ENCODE results near the gene ANXA1. TPM values are rescaled to one million over a fixed set of nuclear protein-coding genes. Genes with fewer than 3 reads are reported as not detected.

ANXA1 gene
- total and polyA plus RNA-seq, 9 donors, result 67.5 to 472 (median 110) TPM

DNA sequence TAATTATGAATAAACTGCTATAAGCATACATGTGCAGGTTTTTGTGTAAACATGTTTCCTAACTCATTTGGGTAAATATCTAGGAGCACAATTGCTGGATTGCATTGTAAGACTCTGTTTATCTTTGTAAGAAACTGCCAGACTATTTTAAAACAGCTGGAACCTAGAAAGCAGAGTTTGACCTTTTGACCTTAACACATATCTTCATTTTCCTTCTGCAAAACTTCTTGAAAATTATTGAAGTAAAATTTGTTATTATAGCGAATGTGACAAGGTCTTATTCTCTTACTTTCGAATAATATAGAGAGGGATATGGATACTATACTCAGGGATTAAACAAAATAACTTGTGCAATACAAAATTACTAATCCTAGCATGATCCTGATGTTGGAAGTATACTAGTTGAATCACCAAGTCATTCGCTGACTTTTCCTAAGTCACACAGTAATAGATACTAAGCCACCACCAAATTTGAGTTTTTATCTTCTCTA is 3.2 kb upstream of the ANXA1 start:
- WGBS, 3 donors, result 81 to 86% (median 81%) methylated on average over 3 of the region's 3 CpGs
- DNase-seq, result no peak
- H3K4me1 ChIP-seq (ENCODE audit: insufficient read depth), result peaks cover 1% of the 10 kb centered on the region
- H3K27ac ChIP-seq, result no peak overlapping the region
- TF ChIP-seq, protein P1, sequence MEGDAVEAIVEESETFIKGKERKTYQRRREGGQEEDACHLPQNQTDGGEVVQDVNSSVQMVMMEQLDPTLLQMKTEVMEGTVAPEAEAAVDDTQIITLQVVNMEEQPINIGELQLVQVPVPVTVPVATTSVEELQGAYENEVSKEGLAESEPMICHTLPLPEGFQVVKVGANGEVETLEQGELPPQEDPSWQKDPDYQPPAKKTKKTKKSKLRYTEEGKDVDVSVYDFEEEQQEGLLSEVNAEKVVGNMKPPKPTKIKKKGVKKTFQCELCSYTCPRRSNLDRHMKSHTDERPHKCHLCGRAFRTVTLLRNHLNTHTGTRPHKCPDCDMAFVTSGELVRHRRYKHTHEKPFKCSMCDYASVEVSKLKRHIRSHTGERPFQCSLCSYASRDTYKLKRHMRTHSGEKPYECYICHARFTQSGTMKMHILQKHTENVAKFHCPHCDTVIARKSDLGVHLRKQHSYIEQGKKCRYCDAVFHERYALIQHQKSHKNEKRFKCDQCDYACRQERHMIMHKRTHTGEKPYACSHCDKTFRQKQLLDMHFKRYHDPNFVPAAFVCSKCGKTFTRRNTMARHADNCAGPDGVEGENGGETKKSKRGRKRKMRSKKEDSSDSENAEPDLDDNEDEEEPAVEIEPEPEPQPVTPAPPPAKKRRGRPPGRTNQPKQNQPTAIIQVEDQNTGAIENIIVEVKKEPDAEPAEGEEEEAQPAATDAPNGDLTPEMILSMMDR (IDR thresholded peaks at IDR 0.05), result no peak
- no peak for TF ChIP-seq EP300 (IDR thresholded peaks at IDR 0.05)
- TF ChIP-seq POLR2A (IDR thresholded peaks at IDR 0.05), result no peak
- H3K4me3 ChIP-seq, result no peak overlapping the region
- intact Hi-C loops (cut with DNase I), result no loop called here
- H3K9me3 ChIP-seq, result no peaks in the 10 kb centered on the region
- no peaks in the 10 kb centered on the region for H3K27me3 ChIP-seq
- no peaks in the 10 kb centered on the region for H3K36me3 ChIP-seq

DNA sequence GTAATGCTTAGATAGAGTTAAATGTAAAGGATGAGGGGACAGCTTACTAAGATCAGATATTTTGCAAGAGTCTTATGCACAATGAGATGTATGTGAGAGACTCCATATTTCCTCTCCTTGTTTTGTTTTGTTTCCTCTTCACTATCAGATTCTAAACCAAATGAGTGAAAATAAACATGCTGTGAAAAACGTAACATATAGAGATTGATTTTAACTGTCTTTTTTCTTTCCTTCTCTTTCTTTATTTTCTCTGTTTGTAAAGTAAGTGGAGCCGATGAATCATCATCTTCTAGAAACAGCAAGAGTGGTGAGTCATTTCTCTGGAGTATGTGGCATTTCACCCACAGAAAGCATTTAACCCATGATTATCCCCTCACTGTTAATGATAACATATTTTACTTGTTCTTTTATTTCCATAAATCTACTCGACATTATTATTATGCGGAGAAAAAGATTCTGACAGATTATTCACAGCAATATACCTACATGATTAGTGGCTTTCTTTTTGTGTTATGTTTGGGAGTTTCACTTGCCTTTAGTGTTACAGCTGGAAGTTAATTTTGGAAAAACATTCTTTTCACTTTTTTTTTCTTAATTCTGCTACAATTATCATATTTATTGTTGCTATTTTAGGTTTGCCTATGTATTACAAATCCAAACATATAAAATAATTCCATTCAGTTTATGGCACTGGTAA is 2.1 kb upstream of the ANXA1 start:
- no peaks in the 10 kb centered on the region for H3K36me3 ChIP-seq
- 4 to 8% (median 5%) methylated on average over 4 of the region's 4 CpGs for WGBS, 3 donors
- no peak overlapping the region for H3K27ac ChIP-seq
- intact Hi-C loops (cut with DNase I), result no loop called here
- DNase-seq, result no peak
- H3K4me1 ChIP-seq (ENCODE audit: insufficient read depth), result peaks cover 3% of the 10 kb centered on the region
- no peaks in the 10 kb centered on the region for H3K9me3 ChIP-seq
- no peak overlapping the region for H3K4me3 ChIP-seq
- no peaks in the 10 kb centered on the region for H3K27me3 ChIP-seq
- TF ChIP-seq POLR2A (IDR thresholded peaks at IDR 0.05) (no peak), EP300 (IDR thresholded peaks at IDR 0.05) (no peak)
- TF ChIP-seq, protein P1 (IDR thresholded peaks at IDR 0.05), result no peak

DNA sequence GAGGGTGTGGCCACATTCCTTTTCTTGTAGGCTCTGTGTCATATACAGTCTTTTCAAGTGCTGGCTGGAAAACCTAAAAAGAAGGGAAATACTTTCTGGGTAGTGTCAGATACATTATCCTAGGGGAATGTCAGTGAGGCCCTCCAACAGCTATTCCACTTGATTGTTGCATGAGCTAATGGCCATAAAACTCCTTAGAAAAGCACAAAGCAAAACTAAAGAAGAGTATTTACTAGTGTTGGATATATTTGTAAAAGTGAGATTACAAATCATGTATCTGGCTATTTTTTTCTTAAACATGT is 829 bp downstream of the ANXA1 start:
- Histone ChIP-seq H3K27ac (peak overlapping the region in 1 of 2 donors; percentile 52), H3K9me3 (no peaks in the 10 kb centered on the region), H3K36me3 (no peaks in the 10 kb centered on the region), H3K4me1 (ENCODE audit: insufficient read depth) (peaks cover 3% of the 10 kb centered on the region), H3K4me3 (peak overlapping the region; percentile 38), H3K27me3 (no peaks in the 10 kb centered on the region)
- TF ChIP-seq POLR2A (IDR thresholded peaks at IDR 0.05) (no peak), EP300 (IDR thresholded peaks at IDR 0.05) (no peak)
- TF ChIP-seq, protein P1 (IDR thresholded peaks at IDR 0.05), result no peak
- no peak for DNase-seq
- intact Hi-C loops (cut with DNase I), result no loop called here

DNA sequence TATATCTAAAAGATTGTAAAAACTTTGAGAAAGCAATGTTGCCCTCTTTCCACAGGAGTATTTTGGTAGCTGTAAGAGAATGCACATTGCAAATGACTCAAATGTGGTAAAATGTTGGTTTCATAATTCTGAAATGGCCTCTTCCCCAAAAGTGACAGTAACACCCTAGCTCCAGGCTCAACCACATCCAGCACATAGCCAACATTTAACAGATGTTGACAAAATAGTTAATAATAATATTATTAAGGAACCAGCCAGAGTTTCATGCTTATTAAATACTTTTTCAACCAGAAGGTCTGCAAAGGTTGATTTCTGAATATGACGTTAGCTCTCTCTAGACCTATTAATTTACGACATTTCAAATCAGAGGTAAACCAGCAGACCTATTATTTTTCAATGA is 1.3 kb downstream of the ANXA1 start:
- no peaks in the 10 kb centered on the region for H3K36me3 ChIP-seq
- peak overlapping the region in 1 of 2 donors; percentile 52 for H3K27ac ChIP-seq
- peak overlapping the region; percentile 38 for H3K4me3 ChIP-seq
- intact Hi-C loops (cut with DNase I), result no loop called here
- TF ChIP-seq, protein P1 (IDR thresholded peaks at IDR 0.05), result no peak
- TF ChIP-seq POLR2A (IDR thresholded peaks at IDR 0.05) (no peak), EP300 (IDR thresholded peaks at IDR 0.05) (no peak)
- H3K9me3 ChIP-seq, result no peaks in the 10 kb centered on the region
- H3K4me1 ChIP-seq (ENCODE audit: insufficient read depth), result peaks cover 3% of the 10 kb centered on the region
- WGBS, 3 donors, result 13 to 28% (median 22%) methylated on average over 2 of the region's 2 CpGs
- no peaks in the 10 kb centered on the region for H3K27me3 ChIP-seq
- no peak for DNase-seq
